Measurements from ENCODE around the gene ZNF75A. TPM values are rescaled to one million over a fixed set of nuclear protein-coding genes. Genes with fewer than 3 reads are reported as not detected.

The ZNF75A gene
- total RNA-seq, 1 donor from 2014 or later: 32.4 TPM

- H3K9me3 ChIP-seq: peaks cover 91% of the 10 kb centered on the region
- no peaks in the 10 kb centered on the region for H3K4me1 ChIP-seq
- TF ChIP-seq, protein P1, sequence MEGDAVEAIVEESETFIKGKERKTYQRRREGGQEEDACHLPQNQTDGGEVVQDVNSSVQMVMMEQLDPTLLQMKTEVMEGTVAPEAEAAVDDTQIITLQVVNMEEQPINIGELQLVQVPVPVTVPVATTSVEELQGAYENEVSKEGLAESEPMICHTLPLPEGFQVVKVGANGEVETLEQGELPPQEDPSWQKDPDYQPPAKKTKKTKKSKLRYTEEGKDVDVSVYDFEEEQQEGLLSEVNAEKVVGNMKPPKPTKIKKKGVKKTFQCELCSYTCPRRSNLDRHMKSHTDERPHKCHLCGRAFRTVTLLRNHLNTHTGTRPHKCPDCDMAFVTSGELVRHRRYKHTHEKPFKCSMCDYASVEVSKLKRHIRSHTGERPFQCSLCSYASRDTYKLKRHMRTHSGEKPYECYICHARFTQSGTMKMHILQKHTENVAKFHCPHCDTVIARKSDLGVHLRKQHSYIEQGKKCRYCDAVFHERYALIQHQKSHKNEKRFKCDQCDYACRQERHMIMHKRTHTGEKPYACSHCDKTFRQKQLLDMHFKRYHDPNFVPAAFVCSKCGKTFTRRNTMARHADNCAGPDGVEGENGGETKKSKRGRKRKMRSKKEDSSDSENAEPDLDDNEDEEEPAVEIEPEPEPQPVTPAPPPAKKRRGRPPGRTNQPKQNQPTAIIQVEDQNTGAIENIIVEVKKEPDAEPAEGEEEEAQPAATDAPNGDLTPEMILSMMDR (IDR thresholded peaks at IDR 0.05): no peak
- no peak overlapping the region for H3K4me3 ChIP-seq
- no peaks in the 10 kb centered on the region for H3K27me3 ChIP-seq (ENCODE audit: low read depth)
- ATAC-seq (peak in 1 of 2 donors; percentile 17), DNase-seq (no peak)
- no peak overlapping the region for H3K27ac ChIP-seq
- peaks cover 11% of the 10 kb centered on the region for H3K36me3 ChIP-seq
- intact Hi-C loops (cut with DNase I): no loop called here
These were observed 10.1 kb upstream of the ZNF75A start for GRCh38 chr16:3295209-3295608.

GRCh38 chr16:3295783-3296182 is 9.5 kb upstream of the ZNF75A start:
- Histone ChIP-seq H3K9me3 (peaks cover 91% of the 10 kb centered on the region), H3K36me3 (peaks cover 5% of the 10 kb centered on the region), H3K27ac (no peak overlapping the region), H3K27me3 (ENCODE audit: low read depth) (no peaks in the 10 kb centered on the region), H3K4me3 (no peak overlapping the region), H3K4me1 (no peaks in the 10 kb centered on the region)
- intact Hi-C loops (cut with DNase I): no loop called here
- no peak for DNase-seq
- TF ChIP-seq, protein P1 (IDR thresholded peaks at IDR 0.05): no peak
- peak in 1 of 2 donors; percentile 11 for ATAC-seq

DNA sequence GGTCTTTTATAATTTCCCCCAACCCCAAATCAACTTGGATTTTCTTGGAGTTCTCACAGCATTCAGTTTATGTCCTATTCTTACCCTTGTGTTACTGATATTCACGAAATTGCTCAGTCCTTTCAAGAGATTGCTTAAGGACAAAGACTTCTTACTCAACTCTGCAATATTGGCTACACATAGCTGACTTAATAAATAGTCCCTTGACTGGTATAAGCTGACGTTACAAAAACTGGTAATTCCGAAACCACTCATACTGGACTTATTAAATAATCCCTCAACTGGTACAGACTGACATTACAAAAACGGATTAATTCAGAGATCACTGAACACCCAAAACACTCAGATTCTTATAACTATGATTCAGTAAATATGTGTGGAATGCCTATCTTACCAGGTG is 927 bp upstream of the ZNF75A start:
- ATAC-seq: no peak
- Histone ChIP-seq H3K27ac (no peak overlapping the region), H3K4me1 (peaks cover 15% of the 10 kb centered on the region), H3K27me3 (ENCODE audit: low read depth) (no peaks in the 10 kb centered on the region), H3K9me3 (peaks cover 66% of the 10 kb centered on the region), H3K4me3 (peak overlapping the region; percentile 75), H3K36me3 (peaks cover 12% of the 10 kb centered on the region)
- intact Hi-C loops (cut with DNase I): no loop called here
- TF ChIP-seq, protein P1 (IDR thresholded peaks at IDR 0.05): no peak
- DNase-seq: no peak

- no peak for ATAC-seq
- Histone ChIP-seq H3K27me3 (ENCODE audit: low read depth) (no peaks in the 10 kb centered on the region), H3K4me3 (peak overlapping the region; percentile 75), H3K36me3 (peaks cover 12% of the 10 kb centered on the region), H3K9me3 (peaks cover 69% of the 10 kb centered on the region), H3K4me1 (peaks cover 15% of the 10 kb centered on the region), H3K27ac (peak overlapping the region; percentile 92)
- DNase-seq: no peak
- intact Hi-C loops (cut with DNase I): no loop called here
- TF ChIP-seq, protein P1 (IDR thresholded peaks at IDR 0.05): no peak
These were observed 781 bp downstream of the ZNF75A start for GRCh38 chr16:3306078-3306477.

DNA sequence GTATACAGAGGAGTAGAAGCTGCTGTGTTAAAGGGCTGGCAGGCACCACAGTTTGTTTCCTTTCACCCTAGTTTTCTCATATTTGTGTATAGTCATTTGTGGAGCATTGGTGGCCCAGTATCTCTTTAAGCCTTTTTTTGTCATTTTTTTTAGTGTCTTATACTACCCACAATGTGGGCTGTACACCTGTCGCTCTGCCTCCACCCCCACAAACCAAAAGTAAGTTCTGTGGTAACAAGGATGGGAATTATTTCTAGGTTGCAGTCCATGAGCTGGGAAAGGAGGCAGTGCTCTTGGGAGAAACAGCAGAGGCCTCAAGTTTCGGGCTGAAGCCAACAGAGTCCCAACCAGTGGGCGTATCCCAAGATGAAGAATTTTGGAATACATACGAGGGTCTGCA is 6.2 kb downstream of the ZNF75A start:
- ATAC-seq (no peak), DNase-seq (no peak)
- no peaks in the 10 kb centered on the region for H3K27me3 ChIP-seq (ENCODE audit: low read depth)
- H3K9me3 ChIP-seq: peaks cover 96% of the 10 kb centered on the region
- H3K4me3 ChIP-seq: no peak overlapping the region
- peaks cover 2% of the 10 kb centered on the region for H3K4me1 ChIP-seq
- peaks cover 29% of the 10 kb centered on the region for H3K36me3 ChIP-seq
- TF ChIP-seq, protein P1 (IDR thresholded peaks at IDR 0.05): no peak
- no peak overlapping the region for H3K27ac ChIP-seq
- intact Hi-C loops (cut with DNase I): no loop called here

Measured in lower lobe of right lung (tissue), 2 donors.